GM18873 (cell line): ENCODE results near the gene DHFR2.

Experiments
- ATAC-seq: cut with Tn5 transposase; IDR thresholded peaks from one replicate; pipeline ENCODE4 v1.9.1; 2021; ENCODE audit warnings: mild to moderate bottlenecking, moderate library complexity, moderate number of reproducible peaks; ENCODE audit not compliant: unreplicated experiment, low FRiP score

The DHFR2 gene

GRCh38 chr3:94011233-94011711 is 51.4 kb downstream of the DHFR2 start:
- no peak for ATAC-seq

GRCh38 chr3:94009608-94010007 is 53.1 kb downstream of the DHFR2 start:
- no peak for ATAC-seq

DNA sequence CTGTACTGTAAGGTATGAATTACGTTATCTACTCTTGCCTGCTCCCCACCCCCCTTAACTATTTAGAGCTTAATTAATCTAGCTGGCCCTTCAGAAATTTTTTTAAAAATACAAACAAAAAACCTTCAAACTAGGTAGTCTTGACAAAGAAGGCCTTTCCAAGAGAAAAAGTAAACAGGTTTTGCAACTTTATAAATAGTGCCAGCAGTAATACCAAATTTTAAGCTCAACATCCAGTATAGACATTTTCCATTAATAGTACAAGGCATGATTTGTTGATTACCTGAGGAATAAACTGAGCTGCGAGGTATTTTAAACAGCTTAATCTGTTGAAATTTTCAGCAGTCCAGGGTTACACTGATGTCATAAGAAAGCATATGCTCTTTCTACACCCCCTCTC is 54.5 kb downstream of the DHFR2 start:
- no peak for ATAC-seq
